Right ventricle myocardium inferior (tissue), 1 donor: ENCODE data around the gene CCDC194. TPM values are rescaled to one million over a fixed set of nuclear protein-coding genes. Genes with fewer than 3 reads are reported as not detected.
A peak's percentile ranks its signal among the peaks of the same experiment; 100 is the strongest.

Experiments used
- ATAC-seq: fragments of 200-7000 bp; cut with Tn5 transposase; one replicate; pipeline ENCODE4 v1.9.1; 2020; ENCODE audit warnings: mild to moderate bottlenecking, moderate library complexity
- DNase-seq: peaks from one replicate; pipeline ENCODE4 v3.0.0; 2021; ENCODE audit errors: missing footprints
- intact Hi-C: fragments of 100-400 bp; cut with DNase I; formaldehyde crosslinking; loops from one replicate; pipeline ENCODE4 v1.11.0; 2022
- long read RNA-seq: library from polyadenylated mRNA; unstranded; transcript quantifications from one replicate; pipeline ENCODE4 v2.0.0, GENCODE V29; 2021
- total RNA-seq: library from RNA; stranded (reverse); fragmentation: NEBNext Ultra II Directional; extraction: Animal tissue kit (Norgen Biotek cat#: 25700); gene quantifications from one replicate; pipeline ENCODE4 v1.2.1, GENCODE V29; 2021
- donor health status: DM: no; HTN: yes; CAD: no; lungs with severe emphysema.

Gene CCDC194, protein sequence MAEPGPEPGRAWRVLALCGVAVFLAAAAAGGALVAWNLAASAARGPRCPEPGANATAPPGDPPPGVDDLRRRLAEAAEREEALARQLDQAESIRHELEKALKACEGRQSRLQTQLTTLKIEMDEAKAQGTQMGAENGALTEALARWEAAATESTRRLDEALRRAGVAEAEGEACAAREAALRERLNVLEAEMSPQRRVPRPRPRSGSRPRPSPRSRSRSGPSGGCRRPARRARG
- total RNA-seq: not detected
- long read RNA-seq: 0 reads

GRCh38 chr19:17393914-17394313, at the start of gene CCDC194:
CCDC194 (minus strand) TSS chr19:17394196; CDS start chr19:17394158, 38 bp downstream.
- ATAC-seq (no peak), DNase-seq (no peak)
- intact Hi-C loops: loop anchor here (2.0 to 5.0 kb wide), 2 partner anchors 73 to 102 kb away; no protein-coding TSS in a partner anchor

GRCh38 chr19:17441241-17442021, 47.4 kb upstream of the CCDC194 start:
- DNase-seq (no peak), ATAC-seq (no peak)
- intact Hi-C loops: no loop called here

- ATAC-seq (no peak), DNase-seq (no peak)
- intact Hi-C loops: no loop called here
These were observed 42.9 kb upstream of the CCDC194 start for GRCh38 chr19:17436874-17437267.

DNA sequence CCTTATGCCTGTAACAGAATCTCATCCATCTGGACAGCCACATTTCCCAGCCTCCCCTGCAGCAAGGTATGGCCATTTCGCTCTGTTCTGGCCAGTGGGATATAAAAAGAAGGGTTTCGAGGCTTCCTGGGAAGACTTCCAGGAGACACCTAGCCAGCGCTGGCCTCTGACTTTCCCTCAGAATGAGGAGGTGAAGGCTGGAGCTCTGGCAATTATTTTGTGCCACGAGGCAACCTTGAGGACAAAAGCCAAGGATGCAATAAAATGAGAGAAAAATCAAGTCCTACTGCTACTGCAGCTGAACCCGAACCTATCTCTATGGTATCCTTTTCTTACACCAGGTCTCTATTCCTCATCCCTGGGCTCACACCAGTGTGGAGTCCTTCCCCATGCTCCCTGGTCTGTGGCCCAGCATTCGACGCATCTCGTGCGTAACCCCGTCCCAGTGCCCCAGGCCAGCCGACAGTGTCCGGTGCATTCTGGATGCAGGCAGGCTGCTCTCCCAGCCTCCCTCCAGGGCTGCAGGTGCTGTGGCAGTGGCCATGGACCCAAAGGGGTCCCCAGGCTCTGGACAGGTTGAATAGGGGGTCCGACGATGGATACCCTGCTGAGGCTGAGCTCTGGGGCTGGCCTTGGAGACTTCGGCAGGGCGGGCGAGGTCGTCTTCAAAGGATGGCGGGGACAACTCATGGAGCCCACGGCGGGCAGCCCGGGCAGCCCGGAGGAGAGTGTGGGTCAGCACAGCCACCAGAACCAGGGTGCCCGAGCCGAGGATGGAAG, 42.3 kb upstream of the CCDC194 start:
- no peak for DNase-seq
- intact Hi-C loops: no loop called here
- no peak for ATAC-seq

DNA sequence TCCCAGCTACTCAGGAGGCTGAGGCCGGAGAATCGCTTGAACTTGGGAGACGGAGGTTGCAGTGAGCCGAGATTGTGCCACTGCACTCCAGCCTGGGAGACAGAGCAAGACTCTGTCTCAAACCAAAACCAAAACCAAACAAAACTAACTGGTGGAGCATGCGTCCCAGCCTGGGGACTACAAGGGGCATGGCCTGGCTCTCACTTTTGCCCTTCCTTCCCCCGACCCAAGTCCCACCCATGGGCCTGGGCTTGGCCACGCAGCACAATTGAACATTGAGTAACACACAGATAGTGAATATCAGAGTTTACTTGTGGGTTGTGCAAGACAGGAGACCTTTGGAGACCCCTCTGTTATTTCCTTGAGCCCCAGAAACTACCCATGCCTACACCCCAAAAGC, 41.2 kb upstream of the CCDC194 start:
- no peak for DNase-seq
- no peak for ATAC-seq
- intact Hi-C loops: no loop called here

- DNase-seq: no peak
- intact Hi-C loops: no loop called here
- no peak for ATAC-seq
These were observed 37.4 kb upstream of the CCDC194 start for GRCh38 chr19:17431417-17431816.

GRCh38 chr19:17429641-17430113, 35.7 kb upstream of the CCDC194 start:
- intact Hi-C loops: no loop called here
- ATAC-seq (no peak), DNase-seq (no peak)

DNA sequence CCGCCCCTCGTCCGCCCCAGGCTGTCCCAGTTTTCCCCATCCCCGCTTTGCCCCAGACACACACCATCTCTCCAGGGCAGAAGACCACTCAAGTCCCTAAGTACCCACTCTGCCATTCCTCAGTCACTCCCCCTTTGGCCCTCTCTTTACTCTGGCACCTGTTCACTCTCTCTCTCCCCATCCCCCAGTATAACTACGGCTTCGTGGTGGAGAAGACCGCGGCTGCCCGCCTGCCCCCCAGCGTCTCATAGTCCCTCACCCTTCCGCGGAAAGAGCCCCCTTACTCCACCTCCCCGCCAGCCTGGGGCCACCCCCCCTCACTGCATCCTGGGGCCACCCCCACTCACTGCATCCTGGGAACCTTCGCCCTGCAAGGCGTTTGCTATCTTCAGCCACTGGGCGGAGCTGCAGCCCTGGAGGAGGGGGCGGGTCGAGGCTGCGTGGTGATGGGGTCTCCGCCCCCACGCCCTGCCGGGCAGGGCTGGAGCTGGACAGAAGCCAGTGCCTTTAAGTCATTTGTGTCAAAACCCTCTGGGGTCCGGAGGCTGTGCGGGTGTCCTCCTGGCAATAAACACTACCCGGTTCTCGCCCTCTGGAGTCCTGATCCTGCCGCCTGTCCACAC, 30.9 kb upstream of the CCDC194 start:
- no peak for ATAC-seq
- DNase-seq: no peak
- intact Hi-C loops: loop anchor here (5.0 kb wide), 1 partner anchor 42 kb away; no protein-coding TSS in a partner anchor

DNA sequence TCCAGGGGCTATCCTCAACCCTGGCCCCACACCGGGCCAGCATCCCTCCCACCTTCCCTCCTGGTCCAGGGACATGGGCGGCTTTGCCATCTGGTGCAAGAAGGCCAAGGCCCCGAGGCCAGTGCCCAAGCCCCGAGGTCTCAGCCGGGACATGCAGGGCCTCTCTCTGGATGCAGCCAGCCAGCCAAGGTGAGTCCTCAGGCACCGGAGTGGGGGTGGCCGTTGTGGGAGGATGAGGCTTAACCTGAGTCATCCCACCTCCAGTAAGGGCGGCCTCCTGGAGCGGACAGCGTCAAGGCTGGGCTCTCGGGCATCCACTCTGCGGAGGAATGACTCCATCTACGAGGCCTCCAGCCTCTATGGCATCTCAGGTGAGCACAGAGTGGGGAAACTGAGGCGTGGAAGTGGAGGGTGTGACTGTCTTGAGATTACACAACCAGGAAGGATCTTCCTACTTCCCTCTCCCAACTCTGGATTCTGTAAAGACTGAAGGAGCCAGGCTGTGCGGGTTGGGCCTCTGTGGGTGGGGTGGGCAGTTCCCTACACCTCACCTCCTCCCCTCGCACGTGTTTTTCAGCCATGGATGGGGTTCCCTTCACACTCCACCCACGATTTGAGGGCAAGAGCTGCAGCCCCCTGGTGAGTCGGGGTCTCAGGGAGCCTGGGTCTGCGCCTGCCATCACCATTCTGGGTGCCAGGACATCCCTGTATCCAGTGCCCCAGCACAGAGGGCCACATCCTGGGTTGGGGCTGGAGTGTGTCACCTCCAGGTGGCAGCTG, 29.6 kb upstream of the CCDC194 start:
- no peak for DNase-seq
- intact Hi-C loops: loop anchor here (5.0 kb wide), 1 partner anchor 44 kb away; no protein-coding TSS in a partner anchor
- ATAC-seq: no peak

- intact Hi-C loops: loop anchor here (5.0 kb wide), 1 partner anchor 45 kb away; no protein-coding TSS in a partner anchor
- ATAC-seq: no peak
- DNase-seq: no peak
These were observed 27.9 kb upstream of the CCDC194 start for GRCh38 chr19:17421942-17422341.

- intact Hi-C loops: loop anchor here (5.0 kb wide), 1 partner anchor 47 kb away; no protein-coding TSS in a partner anchor
- no peak for DNase-seq
- ATAC-seq: peak; percentile 17
These were observed 26.5 kb upstream of the CCDC194 start for GRCh38 chr19:17420475-17420924.

- intact Hi-C loops: loop anchor here (5.0 kb wide), 1 partner anchor 47 kb away; no protein-coding TSS in a partner anchor
- ATAC-seq: peak; percentile 99
These were observed 25.9 kb upstream of the CCDC194 start, which contains the start of gene MVB12A for GRCh38 chr19:17419621-17420474. MVB12A (plus strand) TSS chr19:17420047; CDS start chr19:17420136, 89 bp downstream.

GRCh38 chr19:17419154-17419620, 25.2 kb upstream of the CCDC194 start:
- intact Hi-C loops: no loop called here
- ATAC-seq (no peak), DNase-seq (no peak)

More at GRCh38 chr19:17419621-17420474, 25.9 kb upstream of the CCDC194 start, which contains the start of gene MVB12A:
- DNase-seq: peak; percentile 99

GRCh38 chr19:17418710-17419109, 24.7 kb upstream of the CCDC194 start:
- no peak for ATAC-seq
- no peak for DNase-seq
- intact Hi-C loops: no loop called here

- no peak for ATAC-seq
- intact Hi-C loops: no loop called here
These were observed 21.1 kb upstream of the CCDC194 start for GRCh38 chr19:17415121-17415520.

GRCh38 chr19:17414097-17414496, 20.1 kb upstream of the CCDC194 start:
- no peak for DNase-seq
- intact Hi-C loops: no loop called here
- ATAC-seq: no peak

More at GRCh38 chr19:17415121-17415520, 21.1 kb upstream of the CCDC194 start:
- DNase-seq: no peak

- ATAC-seq: no peak
- DNase-seq: no peak
- intact Hi-C loops: no loop called here
These were observed 17.8 kb upstream of the CCDC194 start for GRCh38 chr19:17411801-17412200.
